HG03097 (cell line): ENCODE results near the gene STMP1.
"Not testable (repeated sequence)": the region's sequence is repeated elsewhere in the genome, so short reads cannot be mapped to it uniquely, and the experiment has no call there.

Source experiments
- ATAC-seq: cut with Tn5 transposase; IDR thresholded peaks from one replicate; pipeline ENCODE4 v1.9.1; 2021; ENCODE audit not compliant: unreplicated experiment, low FRiP score

STMP1 gene

GRCh38 chr7:135664046-135664589 lies 1.8 kb downstream of the STMP1 start:
- ATAC-seq: no peak

GRCh38 chr7:135665042-135665441 lies 2.7 kb downstream of the STMP1 start:
- ATAC-seq: no peak

GRCh38 chr7:135666156-135666555 lies 3.8 kb downstream of the STMP1 start:
- ATAC-seq: no peak

GRCh38 chr7:135666846-135667245 lies 4.5 kb downstream of the STMP1 start:
- ATAC-seq: no peak

GRCh38 chr7:135667626-135668025 lies 5.3 kb downstream of the STMP1 start:
- not testable (repeated sequence) for ATAC-seq

- ATAC-seq: not testable (repeated sequence)
Observed at GRCh38 chr7:135668852-135669395, 6.6 kb downstream of the STMP1 start.

GRCh38 chr7:135669774-135670173 lies 7.5 kb downstream of the STMP1 start:
- no peak for ATAC-seq

- ATAC-seq: no peak
Observed at GRCh38 chr7:135670179-135670578, 7.9 kb downstream of the STMP1 start.

GRCh38 chr7:135672560-135673359 lies 10.4 kb downstream of the STMP1 start:
- ATAC-seq: no peak

- ATAC-seq: no peak
Observed at GRCh38 chr7:135673360-135673706, 11.0 kb downstream of the STMP1 start.

- ATAC-seq: no peak
Observed at GRCh38 chr7:135678612-135679575, 16.6 kb downstream of the STMP1 start.

- ATAC-seq: no peak
Observed at GRCh38 chr7:135681762-135682161, 19.4 kb downstream of the STMP1 start.

- no peak for ATAC-seq
Observed at GRCh38 chr7:135682191-135682590, 19.9 kb downstream of the STMP1 start.

GRCh38 chr7:135683609-135684008 lies 21.3 kb downstream of the STMP1 start:
- no peak for ATAC-seq

- ATAC-seq: no peak
Observed at GRCh38 chr7:135684136-135684535, 21.8 kb downstream of the STMP1 start.

GRCh38 chr7:135684699-135685098 lies 22.4 kb downstream of the STMP1 start:
- ATAC-seq: no peak

- ATAC-seq: no peak
Observed at GRCh38 chr7:135685306-135686084, 23.2 kb downstream of the STMP1 start.

- ATAC-seq: no peak
Observed at GRCh38 chr7:135687466-135687865, 25.2 kb downstream of the STMP1 start.

- ATAC-seq: no peak
Observed at GRCh38 chr7:135690566-135690965, 28.3 kb downstream of the STMP1 start.

- no peak for ATAC-seq
Observed at GRCh38 chr7:135692055-135692454, 29.7 kb downstream of the STMP1 start.
